Coronary artery (tissue), 2 donors: Measurements from ENCODE around the gene LAMA3.

Experiments used
- DNase-seq: peaks from one replicate; pipeline ENCODE4 v3.0.0-alpha.2; 2017; ENCODE audit warnings: low spot score
- H3K27ac ChIP-seq, 2 donors: fragments of 200-600 bp; sonication (generic); one replicate each; pipeline ENCODE4 v1.5.1; 2016 to 2019
- H3K4me3 ChIP-seq: fragments of 200-600 bp; sonication (generic); 2 replicates; pipeline ENCODE4 v1.5.1; 2016; ENCODE audit warnings: mild to moderate bottlenecking, moderate library complexity
- CTCF ChIP-seq: fragments of 200-600 bp; sonication (generic); IDR thresholded peaks from one replicate; pipeline ENCODE4 v1.5.1; 2019; ENCODE audit warnings: antibody characterized with exemption

Gene LAMA3

GRCh38 chr18:23879126-23879525, 189.9 kb downstream of the LAMA3 start:
- Histone ChIP-seq H3K27ac (no peak overlapping the region), H3K4me3 (no peak overlapping the region)
- DNase-seq: no peak
- no peak for TF ChIP-seq CTCF

GRCh38 chr18:23879544-23879943, 190.3 kb downstream of the LAMA3 start:
- TF ChIP-seq CTCF: no peak
- Histone ChIP-seq H3K27ac (no peak overlapping the region), H3K4me3 (no peak overlapping the region)
- no peak for DNase-seq

DNA sequence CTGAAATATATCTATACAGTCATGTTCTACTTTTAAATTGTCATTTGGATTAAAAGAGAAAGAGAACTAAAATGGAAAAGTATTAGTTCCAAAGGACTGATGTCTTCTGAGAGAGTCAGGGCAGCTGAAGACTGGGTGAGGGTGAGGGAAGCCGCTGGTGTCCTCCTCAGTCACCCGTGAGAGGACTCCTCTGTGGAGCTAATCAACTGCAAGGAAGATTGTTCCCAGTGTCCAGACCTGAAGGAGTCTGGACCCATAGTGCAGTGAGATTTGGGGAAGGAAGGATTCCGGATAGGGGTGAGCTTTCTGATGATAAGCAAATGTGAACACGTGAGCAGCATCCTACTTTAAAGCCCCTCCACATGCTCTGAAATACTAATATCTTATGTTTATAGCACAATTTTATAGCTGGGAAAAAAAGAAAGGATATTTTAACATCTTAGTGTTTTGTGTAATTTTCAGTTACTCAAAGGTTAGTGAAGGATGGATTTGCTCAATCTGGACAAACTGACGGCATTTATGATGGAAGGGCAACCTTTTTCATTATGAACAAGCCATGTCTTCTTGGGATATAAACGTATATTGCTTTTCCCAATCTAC, 190.8 kb downstream of the LAMA3 start:
- H3K4me3 ChIP-seq: no peak overlapping the region
- no peak for TF ChIP-seq CTCF
- H3K27ac ChIP-seq: no peak overlapping the region
- no peak for DNase-seq

DNA sequence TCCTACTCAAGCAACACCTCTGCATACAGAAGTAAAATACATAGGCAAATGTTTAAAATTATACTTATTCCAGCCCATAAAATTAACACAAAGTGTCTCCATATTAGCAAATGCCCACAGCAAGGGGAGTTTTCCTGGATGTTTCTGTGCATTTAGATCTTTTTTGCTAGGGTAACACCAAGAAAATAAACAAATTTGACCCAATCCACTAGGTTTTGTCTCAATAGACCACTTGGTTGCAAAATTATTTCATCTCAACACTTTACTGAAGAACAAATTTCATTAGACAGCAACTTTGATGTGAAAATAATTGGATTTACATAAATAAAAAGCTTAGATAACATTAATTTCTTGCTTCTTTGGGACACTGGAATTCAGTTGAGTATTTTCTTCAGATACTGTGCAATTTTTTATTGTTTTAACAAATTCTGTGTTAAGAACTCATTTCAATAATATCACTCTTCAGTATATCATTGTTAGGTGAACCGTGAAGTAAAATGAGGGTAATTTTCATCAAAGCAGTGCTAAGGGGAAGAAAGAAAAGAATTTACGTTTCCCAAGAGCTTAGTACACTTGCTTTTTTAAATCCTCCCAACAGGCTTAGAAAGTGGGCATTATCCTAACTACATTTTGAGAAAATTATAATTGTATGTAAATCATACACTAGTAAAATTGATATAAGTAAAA, 191.8 kb downstream of the LAMA3 start:
- no peak overlapping the region for H3K27ac ChIP-seq
- no peak for TF ChIP-seq CTCF
- DNase-seq: no peak
- no peak overlapping the region for H3K4me3 ChIP-seq

DNA sequence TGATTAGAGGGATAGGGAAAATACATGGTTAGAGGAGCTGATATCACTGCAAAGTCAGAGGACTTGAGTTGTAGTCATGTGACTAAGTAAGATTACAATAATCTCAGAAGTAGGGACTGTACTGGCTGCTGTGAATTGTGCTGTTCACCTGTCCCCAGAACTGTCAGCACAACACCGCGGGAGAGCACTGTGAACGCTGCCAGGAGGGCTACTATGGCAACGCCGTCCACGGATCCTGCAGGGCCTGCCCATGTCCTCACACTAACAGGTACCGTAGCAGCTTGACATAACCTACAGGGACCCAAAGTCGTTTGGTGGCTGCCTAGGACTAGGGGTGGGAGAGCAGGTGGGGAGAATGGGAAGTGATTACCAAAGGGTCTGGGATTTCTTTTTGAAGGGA, 192.5 kb downstream of the LAMA3 start:
- no peak overlapping the region for H3K27ac ChIP-seq

GRCh38 chr18:23882616-23883276, 193.5 kb downstream of the LAMA3 start:
- peak overlapping the region; percentile 52 to 86 for H3K27ac ChIP-seq
- no peak for DNase-seq
- no peak overlapping the region for H3K4me3 ChIP-seq
- no peak for TF ChIP-seq CTCF

More for the DNA sequence above, 192.5 kb downstream of the LAMA3 start:
- no peak overlapping the region for H3K4me3 ChIP-seq
- no peak for TF ChIP-seq CTCF
- no peak for DNase-seq
